ENCODE data around the gene ABLIM1.

The ABLIM1 gene

GRCh38 chr10:114386452-114386851 is 271.6 kb downstream of the ABLIM1 start:
- Histone ChIP-seq H3K36me3 (ENCODE audit: control insufficient read depth, insufficient read depth, low read length) (peaks cover 22% of the 10 kb centered on the region), H3K9me3 (ENCODE audit: control insufficient read depth, low read length) (no peaks in the 10 kb centered on the region), H3K4me1 (ENCODE audit: control insufficient read depth, insufficient read depth, low read length, poor library complexity, severe bottlenecking) (peaks cover 14% of the 10 kb centered on the region), H3K4me3 (ENCODE audit: extremely low read depth, insufficient read depth, low read length, poor library complexity, severe bottlenecking) (no peak overlapping the region), H3K27ac (ENCODE audit: low read depth, low read length, severe bottlenecking) (no peak overlapping the region)
- 94 to 95% methylated on average over 4 to 6 of the region's 6 CpGs for whole genome bisulfite sequencing, 2 experiments (ENCODE audit: insufficient coverage in 2 of 2)

- 72 to 80% methylated on average over 2 to 3 of the region's 3 CpGs for WGBS, 2 experiments (ENCODE audit: insufficient coverage in 2 of 2)
- Histone ChIP-seq H3K4me3 (ENCODE audit: extremely low read depth, insufficient read depth, low read length, poor library complexity, severe bottlenecking) (no peak overlapping the region), H3K27ac (ENCODE audit: low read depth, low read length, severe bottlenecking) (no peak overlapping the region), H3K9me3 (ENCODE audit: control insufficient read depth, low read length) (no peaks in the 10 kb centered on the region), H3K36me3 (ENCODE audit: control insufficient read depth, insufficient read depth, low read length) (peaks cover 20% of the 10 kb centered on the region), H3K4me1 (ENCODE audit: control insufficient read depth, insufficient read depth, low read length, poor library complexity, severe bottlenecking) (peaks cover 14% of the 10 kb centered on the region)
These were observed 272.5 kb downstream of the ABLIM1 start for GRCh38 chr10:114385557-114385956.

- Histone ChIP-seq H3K4me3 (ENCODE audit: extremely low read depth, insufficient read depth, low read length, poor library complexity, severe bottlenecking) (no peak overlapping the region), H3K36me3 (ENCODE audit: control insufficient read depth, insufficient read depth, low read length) (peaks cover 26% of the 10 kb centered on the region), H3K9me3 (ENCODE audit: control insufficient read depth, low read length) (no peaks in the 10 kb centered on the region), H3K4me1 (ENCODE audit: control insufficient read depth, insufficient read depth, low read length, poor library complexity, severe bottlenecking) (peaks cover 7% of the 10 kb centered on the region), H3K27ac (ENCODE audit: low read depth, low read length, severe bottlenecking) (no peak overlapping the region)
- WGBS, 2 experiments (ENCODE audit: insufficient coverage in 2 of 2) = 96% methylated on average over 4 to 5 of the region's 5 CpGs
These were observed 273.5 kb downstream of the ABLIM1 start for GRCh38 chr10:114384601-114385000.

GRCh38 chr10:114384181-114384580 is 273.9 kb downstream of the ABLIM1 start:
- Histone ChIP-seq H3K36me3 (ENCODE audit: control insufficient read depth, insufficient read depth, low read length) (peaks cover 26% of the 10 kb centered on the region), H3K27ac (ENCODE audit: low read depth, low read length, severe bottlenecking) (no peak overlapping the region), H3K4me3 (ENCODE audit: extremely low read depth, insufficient read depth, low read length, poor library complexity, severe bottlenecking) (no peak overlapping the region), H3K9me3 (ENCODE audit: control insufficient read depth, low read length) (no peaks in the 10 kb centered on the region), H3K4me1 (ENCODE audit: control insufficient read depth, insufficient read depth, low read length, poor library complexity, severe bottlenecking) (peaks cover 4% of the 10 kb centered on the region)
- 89 to 94% methylated on average over 7 to 9 of the region's 9 CpGs for WGBS, 2 experiments (ENCODE audit: insufficient coverage in 2 of 2)
